B cell (primary cell): ENCODE data around the gene CASD1.

Experiments used
- CTCF ChIP-seq: fragments of 200-600 bp; IDR thresholded peaks from one replicate; pipeline ENCODE4 v1.8.0; 2022; ENCODE audit warnings: antibody characterized with exemption, mild to moderate bottlenecking
- EZH2 ChIP-seq: IDR thresholded peaks from 2 replicates; pipeline ENCODE4 v1.6.1; 2012; ENCODE audit warnings: borderline replicate concordance, low read depth, mild to moderate bottlenecking, moderate library complexity, low read length; ENCODE audit not compliant: insufficient read depth, poor library complexity, severe bottlenecking

- no peak for TF ChIP-seq EZH2
- no peak for TF ChIP-seq CTCF
Measured at GRCh38 chr7:94471604-94472003, 38.0 kb upstream of the CASD1 start.
